ENCODE data around the gene RBM47. TPM values are rescaled to one million over a fixed set of nuclear protein-coding genes. Genes with fewer than 3 reads are reported as not detected.

Gene RBM47
- total and polyA plus RNA-seq, 2 of the 4 experiments (the other 2 are of a cell fraction) = 0.44 to 1.1 TPM

DNA sequence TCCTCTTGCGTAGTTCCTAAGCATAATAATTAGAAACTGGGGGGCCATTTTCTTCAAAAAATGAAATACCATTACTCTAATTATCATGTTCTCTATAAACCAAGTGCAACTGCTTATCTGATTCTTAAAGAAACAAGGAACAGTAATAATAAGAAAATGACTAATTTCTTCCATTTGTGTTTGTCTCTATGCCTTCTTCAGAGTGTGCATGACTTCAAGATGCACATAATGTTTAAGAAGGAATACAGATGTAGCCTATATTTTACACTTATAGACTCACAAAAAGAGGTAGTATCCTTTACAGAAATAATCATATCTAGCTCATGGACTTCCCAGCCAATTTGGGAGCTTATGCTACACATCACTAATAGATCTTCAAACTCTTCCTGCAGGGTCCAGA, 162.9 kb downstream of the RBM47 start:
- H3K23ac ChIP-seq (ENCODE audit: low read depth, low read length) = no peak overlapping the region
- in situ Hi-C loops (cut with MboI; ENCODE audit: low sequenced_read_pairs) (no loop called here), dilution Hi-C loops (cut with HindIII; ENCODE audit: low sequenced_read_pairs, unreplicated experiment) (no loop called here), intact Hi-C loops (cut with micrococcal nuclease) (no loop called here)
- no peak overlapping the region for H2BK20ac ChIP-seq (ENCODE audit: low read depth, low read length)
- H2BK5ac ChIP-seq (ENCODE audit: low read depth, low read length, poor library complexity, severe bottlenecking) = no peak overlapping the region
- no peak overlapping the region for H3K14ac ChIP-seq (replicated peaks; ENCODE audit: low read depth, low read length)
- H2AFZ ChIP-seq (replicated peaks; ENCODE audit: low read length, poor library complexity) = no peak overlapping the region
- no peak overlapping the region for H4K8ac ChIP-seq (ENCODE audit: low read depth in 2 of 2, low read length in 2 of 2)
- no peak overlapping the region for H3K4me3 ChIP-seq (ENCODE audit: insufficient read depth, low read depth, low read length)
- no peak overlapping the region for H2AK5ac ChIP-seq (ENCODE audit: low read depth, low read length)
- no peak overlapping the region for H3K4ac ChIP-seq (ENCODE audit: low read depth, low read length)
- H2AK9ac ChIP-seq (replicated peaks; ENCODE audit: low read depth, low read length, poor library complexity) = no peak overlapping the region
- no peaks in the 10 kb centered on the region for H3K9me3 ChIP-seq (ENCODE audit: control insufficient read depth, insufficient read depth, low read length)
- no peak overlapping the region for H3K9ac ChIP-seq (ENCODE audit: low read depth, low read length)
- no peak overlapping the region for H2BK15ac ChIP-seq (ENCODE audit: low read depth, low read length)
- ATAC-seq (ENCODE audit: low read depth) (no peak), DNase-seq (no peak)
- H3K36me3 ChIP-seq (ENCODE audit: control insufficient read depth, insufficient read depth, low read length) = no peaks in the 10 kb centered on the region
- no peak overlapping the region for H4K91ac ChIP-seq (ENCODE audit: insufficient read depth, low read depth, low read length)
- no TSS peak for BruUV-seq (replicated peaks)
- H3K18ac ChIP-seq (ENCODE audit: low read depth, low read length) = no peak overlapping the region
- H3K56ac ChIP-seq (ENCODE audit: extremely low read depth, insufficient read depth, low read length) = no peak overlapping the region
- ChIA-PET CTCF (interaction anchor here (0.6 kb wide), 2 partner anchors 13 to 21 kb away, joined by 3 read pairs; no protein-coding TSS in a partner anchor), POLR2A (ENCODE audit: unreplicated experiment) (no interaction called here)
- TF ChIP-seq MAFK (IDR thresholded peaks at IDR 0.05; ENCODE audit: low read depth, low read length) = no peak
- TF ChIP-seq RFX5 (IDR thresholded peaks at IDR 0.05; ENCODE audit: low read depth, low read length) = no peak
- TF ChIP-seq CHD1 (IDR thresholded peaks at IDR 0.05; ENCODE audit: low read depth, low read length) = no peak
- no peak for TF ChIP-seq RCOR1 (IDR thresholded peaks at IDR 0.05; ENCODE audit: insufficient replicate concordance, low read length)
- TF ChIP-seq POLR2A (IDR thresholded peaks at IDR 0.05; ENCODE audit: low read depth, low read length) = no peak
- no peak for TF ChIP-seq MAZ (IDR thresholded peaks at IDR 0.05; ENCODE audit: borderline replicate concordance, low read depth, low read length)
- TF ChIP-seq CEBPB (IDR thresholded peaks at IDR 0.05; ENCODE audit: low read depth, low read length) = no peak
- TF ChIP-seq SMC3 (IDR thresholded peaks at IDR 0.05; ENCODE audit: low read depth, low read length) = no peak
- TF ChIP-seq, protein P1, sequence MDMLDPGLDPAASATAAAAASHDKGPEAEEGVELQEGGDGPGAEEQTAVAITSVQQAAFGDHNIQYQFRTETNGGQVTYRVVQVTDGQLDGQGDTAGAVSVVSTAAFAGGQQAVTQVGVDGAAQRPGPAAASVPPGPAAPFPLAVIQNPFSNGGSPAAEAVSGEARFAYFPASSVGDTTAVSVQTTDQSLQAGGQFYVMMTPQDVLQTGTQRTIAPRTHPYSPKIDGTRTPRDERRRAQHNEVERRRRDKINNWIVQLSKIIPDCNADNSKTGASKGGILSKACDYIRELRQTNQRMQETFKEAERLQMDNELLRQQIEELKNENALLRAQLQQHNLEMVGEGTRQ (IDR thresholded peaks at IDR 0.05; ENCODE audit: low read depth, low read length) = no peak
- TF ChIP-seq NFE2L2 (IDR thresholded peaks at IDR 0.05; ENCODE audit: low read depth, low read length) = no peak
- TF ChIP-seq FOS (IDR thresholded peaks at IDR 0.05; ENCODE audit: low read depth, low read length) = no peak
- TF ChIP-seq, protein P2, sequence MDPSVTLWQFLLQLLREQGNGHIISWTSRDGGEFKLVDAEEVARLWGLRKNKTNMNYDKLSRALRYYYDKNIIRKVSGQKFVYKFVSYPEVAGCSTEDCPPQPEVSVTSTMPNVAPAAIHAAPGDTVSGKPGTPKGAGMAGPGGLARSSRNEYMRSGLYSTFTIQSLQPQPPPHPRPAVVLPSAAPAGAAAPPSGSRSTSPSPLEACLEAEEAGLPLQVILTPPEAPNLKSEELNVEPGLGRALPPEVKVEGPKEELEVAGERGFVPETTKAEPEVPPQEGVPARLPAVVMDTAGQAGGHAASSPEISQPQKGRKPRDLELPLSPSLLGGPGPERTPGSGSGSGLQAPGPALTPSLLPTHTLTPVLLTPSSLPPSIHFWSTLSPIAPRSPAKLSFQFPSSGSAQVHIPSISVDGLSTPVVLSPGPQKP (IDR thresholded peaks at IDR 0.05; ENCODE audit: borderline replicate concordance, low read depth, low read length) = no peak
- no peak for TF ChIP-seq BHLHE40 (IDR thresholded peaks at IDR 0.05; ENCODE audit: low read depth, low read length)
- TF ChIP-seq MXI1 (IDR thresholded peaks at IDR 0.05; ENCODE audit: borderline replicate concordance, low read depth, low read length) = no peak
- TF ChIP-seq, protein P3, sequence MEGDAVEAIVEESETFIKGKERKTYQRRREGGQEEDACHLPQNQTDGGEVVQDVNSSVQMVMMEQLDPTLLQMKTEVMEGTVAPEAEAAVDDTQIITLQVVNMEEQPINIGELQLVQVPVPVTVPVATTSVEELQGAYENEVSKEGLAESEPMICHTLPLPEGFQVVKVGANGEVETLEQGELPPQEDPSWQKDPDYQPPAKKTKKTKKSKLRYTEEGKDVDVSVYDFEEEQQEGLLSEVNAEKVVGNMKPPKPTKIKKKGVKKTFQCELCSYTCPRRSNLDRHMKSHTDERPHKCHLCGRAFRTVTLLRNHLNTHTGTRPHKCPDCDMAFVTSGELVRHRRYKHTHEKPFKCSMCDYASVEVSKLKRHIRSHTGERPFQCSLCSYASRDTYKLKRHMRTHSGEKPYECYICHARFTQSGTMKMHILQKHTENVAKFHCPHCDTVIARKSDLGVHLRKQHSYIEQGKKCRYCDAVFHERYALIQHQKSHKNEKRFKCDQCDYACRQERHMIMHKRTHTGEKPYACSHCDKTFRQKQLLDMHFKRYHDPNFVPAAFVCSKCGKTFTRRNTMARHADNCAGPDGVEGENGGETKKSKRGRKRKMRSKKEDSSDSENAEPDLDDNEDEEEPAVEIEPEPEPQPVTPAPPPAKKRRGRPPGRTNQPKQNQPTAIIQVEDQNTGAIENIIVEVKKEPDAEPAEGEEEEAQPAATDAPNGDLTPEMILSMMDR (conservative IDR thresholded peaks at IDR 0.05; ENCODE audit: low read depth, low read length) = no peak
- TF ChIP-seq RAD21 (IDR thresholded peaks at IDR 0.05; ENCODE audit: low read length) = no peak
- no peaks in the 10 kb centered on the region for H3K79me1 ChIP-seq (ENCODE audit: low read depth in 1 of 2, low read length in 2 of 2)
- 0 out of 2 replicates have a peak, but pooled peaks cover 3% of the 10 kb centered on the region for H3K9me1 ChIP-seq (ENCODE audit: insufficient read depth, low read length)
- H3K27ac ChIP-seq (ENCODE audit: insufficient read depth, low read length) = no peak overlapping the region
- no peak overlapping the region for H3K4me2 ChIP-seq (ENCODE audit: low read depth, low read length)
- H4K20me1 ChIP-seq (ENCODE audit: insufficient read depth, low read length) = no peaks in the 10 kb centered on the region
- H4K5ac ChIP-seq (ENCODE audit: low read depth, low read length) = no peak overlapping the region
- H2BK120ac ChIP-seq (ENCODE audit: low read depth, low read length) = no peak overlapping the region
- H3K27me3 ChIP-seq (ENCODE audit: control insufficient read depth, insufficient read depth, low read length) = no peaks in the 10 kb centered on the region
- no CpG with 5 or more reads among the region's 1 CpG for WGBS, 2 experiments (ENCODE audit: extremely low coverage in 2 of 2, insufficient read length in 1 of 2)
- no peaks in the 10 kb centered on the region; the same call in 1 of the 2 replicates for H3K4me1 ChIP-seq (ENCODE audit: control insufficient read depth, insufficient read depth, low read length)
